NOMO-1 (cell line): ENCODE data around the gene NTN5.

Experiments
- DNase-seq, 2 experiments: peaks; one replicate each; lab custom pipeline; 2025; ENCODE audit not compliant: unreplicated experiment in 2 of 2; lab: John Stamatoyannopoulos, UW

NTN5 gene

DNA sequence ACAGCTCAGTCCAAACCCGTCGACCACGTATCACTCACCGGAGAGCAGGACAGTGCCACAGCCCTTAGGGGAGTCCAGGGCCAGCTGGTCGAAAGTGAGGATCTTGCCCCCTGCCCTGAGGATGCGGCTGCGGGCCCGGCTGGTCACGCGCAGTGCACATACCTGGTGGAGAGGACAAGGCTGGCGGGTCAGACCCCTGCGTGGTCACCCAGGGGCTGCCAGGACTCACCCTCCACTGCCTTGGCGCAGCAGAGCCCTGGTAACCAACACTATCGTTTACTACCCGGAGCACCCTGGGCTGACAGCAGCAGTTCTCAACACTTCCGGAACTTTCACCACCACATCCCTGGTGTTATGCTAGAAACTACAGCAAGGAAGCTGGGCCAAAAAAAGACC is 56.8 kb downstream of the NTN5 start:
- no peak for DNase-seq

DNA sequence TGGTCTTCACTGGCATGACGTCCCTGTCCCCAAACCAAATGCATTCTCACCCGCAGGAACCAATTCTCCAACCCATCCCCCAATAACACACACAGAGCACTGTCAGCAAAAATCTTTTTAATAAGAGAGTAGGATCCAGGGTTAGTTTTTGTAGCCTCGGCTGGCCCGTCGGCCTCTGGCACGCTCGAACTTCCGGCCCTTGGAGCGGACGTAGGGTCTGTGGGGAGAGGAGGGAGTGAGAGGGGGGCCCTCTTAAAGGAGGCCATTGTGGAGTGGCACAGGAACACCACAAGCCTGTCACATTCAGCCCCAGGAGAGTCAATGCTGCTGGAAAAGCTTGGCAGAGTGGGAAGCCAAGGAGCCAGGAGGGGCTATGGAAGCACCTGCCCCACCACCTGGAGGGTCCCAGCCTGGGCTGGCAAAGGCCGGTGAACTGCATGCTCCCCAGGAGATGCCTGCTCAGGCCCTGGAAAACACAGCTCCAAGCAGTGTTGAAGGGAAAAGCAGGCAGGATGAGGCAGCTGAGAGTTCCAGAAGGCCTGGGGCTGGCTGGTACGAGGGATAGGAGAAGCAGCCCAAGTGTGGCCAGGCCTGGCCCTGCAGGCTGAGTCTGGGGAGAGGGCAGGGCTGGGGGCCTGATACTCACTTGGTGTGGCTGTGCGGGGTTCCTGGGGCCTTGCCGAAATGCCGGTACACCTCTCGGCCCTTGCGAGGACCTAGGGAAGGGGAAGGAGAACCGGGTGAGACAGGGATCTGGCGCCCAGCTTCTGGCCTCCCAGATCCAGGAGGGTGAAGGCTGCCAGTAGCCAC is 57.4 kb downstream of the NTN5 start:
- no peak for DNase-seq

DNA sequence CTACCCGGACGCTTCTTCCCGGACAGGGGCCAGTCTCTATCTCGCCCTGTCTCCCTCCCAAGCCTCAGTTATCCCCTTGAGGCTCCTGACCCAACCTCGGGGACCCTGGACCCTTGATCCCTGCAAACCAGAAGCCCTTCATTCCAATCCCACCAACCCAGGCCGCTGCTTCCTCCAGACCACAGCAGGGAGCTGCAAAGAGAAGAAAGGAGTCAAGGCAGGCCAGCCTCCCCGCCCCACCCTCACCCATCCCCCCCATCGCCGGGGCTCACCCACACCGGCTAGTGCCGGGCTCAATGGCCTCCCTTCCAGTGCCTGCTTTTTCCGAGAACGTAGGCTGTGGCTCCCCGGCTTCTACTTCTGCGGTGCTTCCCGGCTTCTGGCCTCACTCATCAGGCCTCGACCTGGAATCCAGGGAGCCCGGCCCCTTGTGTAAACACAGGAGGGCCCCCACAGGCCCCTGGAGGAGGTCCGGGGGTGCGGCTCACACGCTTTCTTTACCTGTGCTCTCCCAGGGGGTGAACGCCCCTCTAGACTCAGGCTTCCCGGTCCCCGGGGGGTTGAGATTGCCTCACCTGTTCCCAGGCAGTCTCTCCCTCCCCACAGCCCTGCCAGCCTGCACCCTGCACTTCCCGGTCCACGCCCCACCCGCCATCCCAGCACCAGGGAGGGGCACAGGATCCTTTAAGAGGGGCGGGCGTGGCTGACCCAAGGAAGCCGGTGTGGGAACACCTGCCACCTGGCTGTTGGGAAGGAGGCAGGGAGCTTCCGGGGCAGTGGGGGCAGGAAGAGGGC is 58.2 kb downstream of the NTN5 start, which contains the start of gene FAM83E:
TSS of gene FAM83E (minus strand) at position 641 of the 795 bp plus-strand sequence. CDS start 1,704 bp downstream, outside the sequence.
- no peak for DNase-seq

DNA sequence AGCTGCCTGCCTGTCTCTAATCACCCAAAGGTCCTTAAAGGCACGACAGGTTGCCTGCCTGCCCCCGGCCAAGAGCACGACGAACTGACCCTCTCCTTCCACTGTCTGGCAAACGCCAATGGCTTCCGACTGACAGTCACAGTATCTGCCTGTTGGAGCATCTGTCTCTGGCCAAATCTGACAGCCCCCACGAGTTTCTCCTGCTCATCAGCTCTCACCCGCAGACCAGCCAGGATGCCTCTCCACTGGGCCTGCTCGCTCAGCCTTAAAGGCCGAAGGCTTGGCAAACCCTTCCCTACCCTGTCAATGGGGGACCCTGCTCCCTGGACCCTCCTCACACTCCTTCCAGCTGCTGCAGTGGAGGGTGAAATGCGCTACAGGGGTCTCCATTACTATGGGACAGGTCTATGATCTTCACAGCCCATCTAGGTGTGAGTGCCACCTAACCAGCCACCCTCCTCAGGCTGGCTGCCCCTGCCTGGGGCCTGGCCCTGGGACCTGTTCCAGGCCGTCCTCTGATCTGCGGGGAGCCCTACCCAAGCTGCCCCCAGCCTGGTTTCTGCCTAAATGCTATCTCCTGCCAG is 58.9 kb downstream of the NTN5 start:
- DNase-seq, result no peak

DNA sequence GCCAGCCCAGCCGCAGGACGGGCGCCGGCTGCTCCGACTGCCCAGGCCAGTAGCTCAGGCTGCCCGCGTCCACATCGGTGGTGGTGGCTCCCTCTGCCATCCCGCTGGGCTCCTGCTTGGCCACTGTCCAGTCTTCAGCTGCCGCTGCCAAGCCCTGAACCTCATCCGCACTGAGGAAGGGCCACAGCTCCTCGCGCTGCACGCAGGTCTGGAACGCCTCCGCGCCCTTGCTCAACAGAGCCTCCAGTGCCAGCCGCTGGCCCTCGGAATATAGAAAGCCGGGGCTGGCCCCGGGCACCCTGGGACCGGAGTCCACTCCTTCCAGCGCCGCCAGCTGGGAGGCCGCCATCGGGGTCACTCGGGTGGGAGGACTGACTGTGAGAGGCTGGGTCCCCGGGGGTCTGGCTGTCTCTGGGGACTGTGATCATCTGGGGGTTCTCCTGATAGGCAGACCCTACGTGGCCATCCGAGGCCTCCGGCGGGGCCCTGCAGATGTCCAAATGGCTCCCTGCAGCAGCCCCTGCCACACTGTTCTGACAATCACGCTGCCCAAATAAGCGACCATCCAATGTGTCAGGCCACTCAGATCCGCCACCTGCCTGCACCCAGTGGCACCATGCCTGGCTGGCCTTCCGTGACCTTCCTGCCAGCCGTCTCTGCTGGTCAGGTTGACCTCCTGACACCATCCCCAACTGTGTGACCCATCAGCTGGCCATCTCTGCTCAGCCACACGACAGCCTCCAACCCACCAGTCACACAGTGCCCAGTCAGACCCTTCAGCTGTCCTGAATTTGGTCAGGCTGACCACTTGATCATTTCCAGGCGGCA is 59.6 kb downstream of the NTN5 start:
- no peak for DNase-seq

DNA sequence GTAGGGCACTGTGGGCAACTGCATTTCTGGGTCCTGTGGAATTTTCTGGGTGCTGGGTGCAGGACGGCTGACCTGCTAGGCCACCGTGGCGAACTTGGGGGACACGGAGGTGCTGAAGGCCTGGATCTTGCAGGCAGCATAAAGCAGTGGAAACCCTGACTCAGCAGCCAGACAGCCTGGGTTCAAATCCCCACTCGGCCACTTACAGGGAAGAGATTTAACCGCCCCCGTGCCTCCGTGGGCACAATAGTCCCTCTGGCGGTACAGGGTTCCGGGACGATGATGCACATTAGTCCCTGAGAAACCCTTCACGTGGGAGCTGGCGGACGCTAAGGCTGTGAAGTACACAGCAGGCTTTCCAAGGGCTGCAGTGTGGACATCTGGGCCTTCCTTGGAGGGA is 60.9 kb downstream of the NTN5 start:
- DNase-seq, result no peak
